ENCODE results near the gene TPK1.

- TF ChIP-seq CTCF (IDR thresholded peaks at IDR 0.05; ENCODE audit: insufficient read depth, low read depth, low read length) (no peak), EZH2 (IDR thresholded peaks at IDR 0.05; ENCODE audit: insufficient read depth, low read length) (no peak)
These were observed 1.2 kb downstream of the TPK1 start for GRCh38 chr7:144834641-144835144.

Measured in astrocyte (in vitro differentiated cells and primary cell).